HG03469 (cell line): Measurements from ENCODE around the gene AHRR.

Experiments
- ATAC-seq: cut with Tn5 transposase; IDR thresholded peaks from one replicate; pipeline ENCODE4 v1.9.1; 2021; ENCODE audit warnings: mild to moderate bottlenecking, moderate library complexity, moderate number of reproducible peaks; ENCODE audit not compliant: unreplicated experiment

The AHRR gene

GRCh38 chr5:318931-319601 is 2.4 kb upstream of the AHRR start:
- no peak for ATAC-seq

- ATAC-seq, result no peak
These were observed 837 bp upstream of the AHRR start for GRCh38 chr5:320524-321229.

GRCh38 chr5:321726-322251 is 275 bp downstream of the AHRR start:
- ATAC-seq, result no peak

DNA sequence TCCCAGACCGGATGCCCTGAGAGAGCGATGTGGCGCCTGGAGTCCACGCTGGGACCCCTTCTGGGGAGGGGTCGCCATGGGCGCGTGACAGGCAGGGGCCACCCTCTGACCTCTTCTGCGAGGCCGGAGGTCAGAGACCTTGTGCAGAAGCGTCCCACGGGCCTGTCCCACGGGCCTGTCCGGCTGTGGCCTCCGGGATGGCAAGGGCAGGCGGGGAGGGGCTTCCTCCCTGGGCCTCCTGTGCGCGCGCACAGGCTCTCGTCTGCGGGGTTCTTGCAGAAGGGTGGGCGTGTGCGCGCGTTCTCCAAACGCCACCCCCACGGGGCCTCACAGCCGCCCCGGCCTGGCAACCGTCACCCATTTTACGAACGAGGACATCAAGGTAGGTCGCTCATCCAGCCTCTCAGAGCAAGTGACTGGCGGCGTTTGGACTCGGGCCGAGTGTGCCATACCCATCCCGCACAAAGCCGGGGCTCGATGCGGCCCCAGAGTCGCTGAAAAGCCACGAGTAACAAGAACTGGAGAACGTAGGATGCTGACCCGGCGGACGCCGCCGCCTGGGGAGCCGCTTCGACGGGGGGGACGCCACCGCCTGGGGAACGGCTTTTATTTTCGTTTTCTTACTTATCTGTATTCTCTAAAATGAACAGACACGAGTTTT is 897 bp downstream of the AHRR start:
- ATAC-seq, result no peak

DNA sequence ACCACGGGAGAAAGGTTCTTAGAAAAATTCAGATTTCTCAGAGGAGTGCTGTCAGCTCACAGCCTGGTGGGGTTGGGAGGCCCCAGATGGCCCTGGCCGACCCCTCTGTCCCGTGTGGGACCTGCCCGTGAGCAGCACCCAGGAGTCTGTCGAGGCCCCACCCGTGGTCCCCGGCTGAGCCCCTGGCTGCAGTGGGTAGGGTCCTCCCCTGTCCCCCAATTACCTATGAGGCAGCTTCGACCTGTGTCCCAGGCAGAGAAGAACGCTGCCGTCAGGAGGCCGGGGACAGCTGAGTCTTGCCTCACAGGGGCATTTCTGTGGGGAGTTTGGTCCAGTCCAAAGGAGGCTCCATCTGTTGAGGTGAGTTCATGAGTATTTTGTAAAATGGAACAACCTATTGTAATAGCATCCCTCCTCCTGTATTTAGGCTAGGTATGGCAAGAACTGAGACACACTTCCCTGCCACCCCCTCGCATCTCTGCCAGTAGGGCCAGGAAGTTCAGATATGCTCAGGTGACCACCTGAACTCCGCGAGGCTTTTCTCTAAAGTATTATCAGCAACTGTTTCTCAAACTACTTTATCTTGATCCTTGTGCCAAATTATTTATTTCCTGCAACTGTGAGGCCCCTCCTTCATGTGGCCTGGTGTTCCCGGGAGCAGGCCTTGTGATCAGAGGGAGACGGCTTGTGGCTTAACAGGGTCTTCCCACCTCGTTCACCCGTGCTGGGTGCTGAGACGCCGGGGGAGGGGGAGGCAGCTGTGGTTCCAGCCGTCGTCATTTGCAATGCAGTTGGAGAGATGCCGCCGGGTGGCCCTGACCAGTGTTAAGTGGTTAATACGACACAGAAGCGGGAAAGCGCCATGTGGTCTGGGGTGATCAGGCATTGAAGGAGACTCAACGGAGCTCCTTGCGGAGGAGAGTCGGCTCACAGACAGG is 1.7 kb downstream of the AHRR start:
- no peak for ATAC-seq

DNA sequence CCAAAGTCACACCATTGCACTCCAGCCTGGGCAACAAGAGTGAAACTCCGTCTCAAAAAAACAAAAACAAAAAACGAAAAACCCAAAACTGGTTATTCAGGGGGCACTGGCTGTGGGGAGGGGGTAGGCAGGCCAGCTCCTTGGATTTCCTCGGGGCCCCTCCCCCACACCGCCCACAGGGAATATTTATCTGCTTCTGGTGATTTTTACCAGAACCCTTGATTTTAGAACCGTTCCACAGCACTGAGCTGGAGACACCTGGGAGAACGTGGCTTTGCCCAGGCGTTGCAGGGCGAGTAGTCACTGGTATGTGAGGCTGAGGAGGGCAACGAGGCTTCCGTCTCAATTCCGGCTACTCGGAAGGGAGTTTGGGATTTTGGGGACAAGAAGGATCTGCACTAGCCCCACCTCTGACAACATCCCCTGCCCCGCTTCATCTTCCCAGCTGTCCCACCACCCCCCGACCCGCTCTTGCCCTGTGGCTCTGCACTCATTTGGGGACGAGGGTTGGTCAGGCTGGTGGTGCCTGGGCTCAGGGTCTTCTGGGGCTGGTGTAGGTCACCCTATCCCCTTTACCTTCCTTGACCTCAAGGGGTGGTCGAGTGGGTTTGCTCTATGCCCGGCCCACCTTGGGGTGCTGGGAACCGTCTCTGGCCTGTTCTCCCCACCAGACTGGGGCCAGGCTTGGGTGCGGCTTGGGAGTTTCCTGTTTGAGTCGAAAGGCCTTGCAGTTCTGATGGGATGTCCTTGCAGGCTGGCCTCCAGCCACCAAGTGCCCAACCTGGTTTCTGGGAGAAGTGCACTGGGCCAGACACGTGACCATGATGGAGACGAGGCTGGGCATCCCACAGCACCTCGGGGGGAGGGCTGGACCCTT is 3.5 kb downstream of the AHRR start:
- no peak for ATAC-seq

DNA sequence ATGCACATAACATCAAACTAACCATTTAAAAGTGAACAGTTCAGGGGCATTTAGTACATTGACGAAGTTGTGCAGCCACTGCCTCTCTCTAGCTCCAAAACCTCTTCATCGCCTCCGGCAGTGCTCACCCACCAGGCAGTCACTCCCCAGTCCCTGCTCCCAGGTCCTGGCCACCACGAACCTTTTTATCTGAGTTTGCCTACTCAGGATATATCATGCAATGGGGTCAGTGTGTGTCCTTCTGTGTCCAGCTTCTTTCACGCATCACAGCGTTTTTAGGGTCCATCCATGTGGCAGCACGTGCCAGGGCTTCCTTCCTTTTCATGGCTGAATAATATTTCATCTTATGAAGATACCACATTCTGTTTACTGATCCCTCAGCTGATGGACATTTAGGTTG is 4.6 kb downstream of the AHRR start:
- no peak for ATAC-seq

DNA sequence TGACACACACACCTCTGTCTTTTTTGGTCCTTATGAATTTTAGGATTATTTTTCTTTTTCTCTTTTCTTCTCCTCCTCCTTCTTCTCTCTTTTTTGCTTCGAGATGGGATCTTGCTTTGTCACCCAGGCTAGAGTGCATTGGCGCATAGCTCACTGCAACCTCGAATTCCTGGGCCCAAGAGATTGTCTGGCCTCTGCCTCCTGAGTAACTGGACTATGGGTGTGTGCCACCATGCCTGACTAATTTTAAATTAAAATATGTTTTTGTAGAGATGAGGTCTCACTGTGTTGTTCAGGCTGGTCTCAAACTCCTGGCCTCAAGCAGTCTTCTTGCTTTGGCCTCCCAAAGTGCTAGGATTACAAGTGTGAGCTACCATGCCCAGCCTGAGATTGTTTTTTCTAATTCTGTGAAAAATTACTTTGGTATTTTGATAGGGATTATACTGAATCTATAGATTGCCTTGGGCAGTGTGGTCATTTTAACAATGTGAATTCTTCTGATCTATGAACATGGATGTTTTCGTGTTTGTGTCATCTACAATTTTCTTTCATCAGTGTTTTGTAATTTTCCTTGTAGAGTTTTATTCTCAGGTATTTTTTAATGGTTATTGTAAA is 7.7 kb downstream of the AHRR start:
- ATAC-seq, result no peak

GRCh38 chr5:329768-330167 is 8.3 kb downstream of the AHRR start:
- ATAC-seq, result no peak

- ATAC-seq, result no peak
These were observed 11.3 kb downstream of the AHRR start for GRCh38 chr5:332843-333242.

- ATAC-seq, result no peak
These were observed 12.4 kb downstream of the AHRR start for GRCh38 chr5:333945-334344.

DNA sequence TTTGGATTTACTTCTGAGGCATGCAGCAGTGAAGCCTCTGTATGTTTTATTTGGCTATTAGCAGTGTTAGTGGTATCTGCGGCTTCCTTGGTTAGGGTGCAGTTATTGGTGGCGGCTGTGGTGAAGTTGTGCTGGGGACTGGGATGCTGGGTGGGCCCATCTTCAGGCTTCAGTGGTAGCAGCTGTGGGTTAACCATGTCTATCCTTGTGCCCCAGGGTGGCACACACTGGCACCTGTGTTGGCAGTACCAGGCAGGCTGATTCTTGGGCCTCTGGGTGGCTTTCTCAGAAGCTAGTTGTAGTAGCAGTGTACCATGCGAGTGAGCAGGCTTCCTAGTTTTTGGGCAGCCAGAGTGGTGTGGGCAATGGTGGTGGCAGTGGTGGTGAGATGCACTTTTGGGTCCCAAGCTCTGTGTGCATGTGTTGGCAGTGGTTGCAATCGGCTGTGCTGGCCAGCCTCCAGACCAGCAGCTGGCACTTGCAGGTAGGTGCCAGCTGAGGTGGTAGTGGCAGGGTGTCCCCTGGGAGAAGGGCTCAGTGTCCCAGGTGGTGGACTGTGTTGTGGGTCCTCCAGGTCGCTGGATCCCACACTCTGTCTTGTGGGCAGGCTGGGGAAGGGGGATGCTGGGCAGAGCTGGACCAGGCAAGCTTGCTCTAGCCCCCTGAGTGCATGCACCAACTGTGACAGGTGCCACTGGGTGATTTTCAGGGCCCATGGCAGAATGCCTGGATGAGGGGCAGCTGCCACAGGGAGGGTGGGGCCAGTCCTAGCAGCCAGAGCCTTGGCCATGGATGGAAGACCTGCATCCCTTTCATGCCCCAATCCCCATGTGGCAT is 13.6 kb downstream of the AHRR start:
- ATAC-seq, result no peak

DNA sequence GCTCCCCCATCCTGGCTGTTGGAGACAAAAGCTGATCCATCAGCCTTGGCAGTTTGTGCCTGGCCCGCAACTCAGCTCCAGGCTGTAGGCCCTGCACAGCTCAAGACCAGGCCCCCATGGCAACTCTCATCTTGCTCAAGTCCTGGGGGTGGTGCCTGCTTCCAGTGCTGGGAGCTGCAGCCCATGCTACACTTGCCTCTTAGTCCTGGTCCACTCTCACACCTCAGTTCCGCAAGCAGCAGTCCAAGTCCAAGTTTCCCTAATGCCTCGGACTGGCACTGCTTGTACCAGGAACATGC is 14.2 kb downstream of the AHRR start:
- no peak for ATAC-seq

GRCh38 chr5:337563-338130 is 16.1 kb downstream of the AHRR start:
- no peak for ATAC-seq

GRCh38 chr5:342501-343460 is 21.3 kb downstream of the AHRR start:
- no peak for ATAC-seq

GRCh38 chr5:343461-344401 is 22.2 kb downstream of the AHRR start:
- ATAC-seq, result no peak
